HT-29 (cell line): ENCODE measurements around the gene HERC2. TPM values are rescaled to one million over a fixed set of nuclear protein-coding genes. Genes with fewer than 3 reads are reported as not detected.

ENCODE experiments used
- small RNA-seq: library from RNA; depleted of rRNA; stranded (forward); fragments of <200 nt; gene quantifications from one replicate; pipeline ENCODE3, GENCODE V24; 2014
- total RNA-seq: library from RNA; depleted of rRNA; stranded (reverse); fragments of >200 nt; shearing (Covaris generic); gene quantifications from 2 replicates; pipeline ENCODE4 v1.2.3, GENCODE V29; 2014; rRNA removed

Gene HERC2
- total RNA-seq, 1 experiment from 2014 or later = 84.9 TPM

Small RNA genes lying within 50 kb of the gene (small RNA-seq; reads per million reads assigned to genes)
- gene AC091304.5 = not detected

Other genes starting within 250 kb of the HERC2 start
- not detected in 2 replicates for gene OCA2, start 222.9 kb downstream of the HERC2 start, total RNA-seq
- not detected in 2 replicates for gene GOLGA6L24, start 35.9 kb upstream of the HERC2 start, total RNA-seq
- gene GOLGA8F, start 56.5 kb upstream of the HERC2 start, total RNA-seq = 0.03 TPM in 1 of 2 replicates, not detected in the other
- gene GOLGA8G, start 210.8 kb upstream of the HERC2 start, total RNA-seq = not detected in 2 replicates
- not detected in 2 replicates for gene GOLGA6L25, start 231.4 kb upstream of the HERC2 start, total RNA-seq